Retinal pigment epithelial cell (primary cell): ENCODE measurements around the gene PAK1.

Experiments used
- DNase-seq: peaks from one replicate; pipeline ENCODE4 v3.0.0-alpha.2; 2010; ENCODE audit warnings: low read depth
- H3K4me3 ChIP-seq: 2 replicates; pipeline ENCODE4 v1.5.1; 2011; ENCODE audit warnings: mild to moderate bottlenecking, low read length, control low read depth, moderate library complexity
- TF ChIP-seq, protein P1 (sequence below): conservative IDR thresholded peaks from 2 replicates; pipeline ENCODE4 v1.5.1; 2011; ENCODE audit warnings: low read depth, low read length, control low read depth, inconsistent platforms

The PAK1 gene

GRCh38 chr11:77449060-77449521, 24.8 kb downstream of the PAK1 start:
- DNase-seq: no peak
- no peak overlapping the region for H3K4me3 ChIP-seq
- TF ChIP-seq, protein P1, sequence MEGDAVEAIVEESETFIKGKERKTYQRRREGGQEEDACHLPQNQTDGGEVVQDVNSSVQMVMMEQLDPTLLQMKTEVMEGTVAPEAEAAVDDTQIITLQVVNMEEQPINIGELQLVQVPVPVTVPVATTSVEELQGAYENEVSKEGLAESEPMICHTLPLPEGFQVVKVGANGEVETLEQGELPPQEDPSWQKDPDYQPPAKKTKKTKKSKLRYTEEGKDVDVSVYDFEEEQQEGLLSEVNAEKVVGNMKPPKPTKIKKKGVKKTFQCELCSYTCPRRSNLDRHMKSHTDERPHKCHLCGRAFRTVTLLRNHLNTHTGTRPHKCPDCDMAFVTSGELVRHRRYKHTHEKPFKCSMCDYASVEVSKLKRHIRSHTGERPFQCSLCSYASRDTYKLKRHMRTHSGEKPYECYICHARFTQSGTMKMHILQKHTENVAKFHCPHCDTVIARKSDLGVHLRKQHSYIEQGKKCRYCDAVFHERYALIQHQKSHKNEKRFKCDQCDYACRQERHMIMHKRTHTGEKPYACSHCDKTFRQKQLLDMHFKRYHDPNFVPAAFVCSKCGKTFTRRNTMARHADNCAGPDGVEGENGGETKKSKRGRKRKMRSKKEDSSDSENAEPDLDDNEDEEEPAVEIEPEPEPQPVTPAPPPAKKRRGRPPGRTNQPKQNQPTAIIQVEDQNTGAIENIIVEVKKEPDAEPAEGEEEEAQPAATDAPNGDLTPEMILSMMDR: no peak

GRCh38 chr11:77448269-77448668, 25.6 kb downstream of the PAK1 start:
- H3K4me3 ChIP-seq: no peak overlapping the region
- TF ChIP-seq, protein P1: no peak
- no peak for DNase-seq

GRCh38 chr11:77446911-77447629, 26.8 kb downstream of the PAK1 start:
- TF ChIP-seq, protein P1: no peak
- no peak for DNase-seq
- H3K4me3 ChIP-seq: no peak overlapping the region

DNA sequence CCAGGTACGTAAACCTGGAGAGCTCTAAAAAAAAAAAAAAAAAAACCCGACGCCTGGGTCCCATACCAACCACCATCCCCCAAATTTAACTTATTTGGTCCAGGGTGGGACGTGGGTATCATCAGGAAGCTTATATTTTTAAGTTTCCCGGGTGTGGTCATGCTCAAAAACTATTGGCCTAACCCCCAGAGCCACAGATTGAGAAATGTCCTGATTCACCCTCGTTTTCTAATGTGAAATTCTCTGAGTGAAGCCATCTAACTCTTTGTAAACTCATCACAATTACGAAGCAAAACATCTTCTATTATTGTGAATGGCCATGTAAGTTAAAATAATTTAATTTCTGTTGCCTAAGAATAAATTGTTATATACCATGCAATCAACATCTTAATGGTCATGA, 29.6 kb downstream of the PAK1 start:
- H3K4me3 ChIP-seq: no peak overlapping the region
- TF ChIP-seq, protein P1: no peak
- DNase-seq: no peak

DNA sequence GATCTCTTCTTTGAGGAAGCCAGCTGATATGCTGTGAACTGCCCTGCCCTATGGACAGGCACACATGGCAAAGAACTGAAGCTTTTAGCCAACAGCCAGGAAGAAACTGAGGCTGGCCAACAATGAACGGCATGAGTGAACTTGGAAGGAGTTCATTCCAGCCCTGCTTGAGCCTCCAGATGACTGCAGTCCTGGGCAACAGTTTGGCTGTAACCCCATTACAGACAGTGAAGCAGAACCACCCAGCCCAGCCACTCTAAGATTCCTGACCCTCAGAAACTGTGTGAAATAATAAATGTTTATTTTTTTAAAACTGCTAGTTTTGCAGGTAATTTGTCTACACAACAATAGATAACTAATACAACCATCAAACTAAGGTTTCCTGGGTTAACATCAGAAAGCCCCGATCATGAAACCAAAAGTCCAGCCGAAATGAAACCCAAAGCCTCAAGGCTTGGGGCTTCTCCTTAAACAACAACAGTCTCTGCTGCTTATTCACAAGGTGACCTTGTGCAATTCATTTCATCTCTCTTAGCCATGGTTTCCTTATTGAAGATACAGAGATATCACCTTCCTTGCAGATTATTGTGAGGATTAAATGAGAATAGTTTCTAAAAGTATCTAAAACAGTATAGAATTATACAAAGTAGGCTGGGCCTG, 31.4 kb downstream of the PAK1 start:
- no peak overlapping the region for H3K4me3 ChIP-seq
- TF ChIP-seq, protein P1: no peak
- no peak for DNase-seq

- H3K4me3 ChIP-seq: no peak overlapping the region
- DNase-seq: no peak
- TF ChIP-seq, protein P1: no peak
Measured at GRCh38 chr11:77441426-77441825, 32.5 kb downstream of the PAK1 start.

- no peak for DNase-seq
- TF ChIP-seq, protein P1: no peak
- no peak overlapping the region for H3K4me3 ChIP-seq
Measured at GRCh38 chr11:77440678-77441077, 33.2 kb downstream of the PAK1 start.
